ENCODE results near the gene POLR2I. TPM values are rescaled to one million over a fixed set of nuclear protein-coding genes. Genes with fewer than 3 reads are reported as not detected.
"Not testable (repeated sequence)": the region's sequence is repeated elsewhere in the genome, so short reads cannot be mapped to it uniquely, and the experiment has no call there.

Gene POLR2I
- polyA plus RNA-seq, 4 donors: 47.4 to 78.7 (median 53.8) TPM

- DNase-seq (ENCODE audit: low read depth in 4 of 4, low spot score in 2 of 4): not testable (repeated sequence)
These were observed 45.7 kb downstream of the POLR2I start for GRCh38 chr19:36068810-36069499.

- no peak for DNase-seq (ENCODE audit: low read depth in 4 of 4, low spot score in 2 of 4)
These were observed 47.0 kb downstream of the POLR2I start for GRCh38 chr19:36067681-36068080.

- DNase-seq (ENCODE audit: low read depth in 4 of 4, low spot score in 2 of 4): no peak
These were observed 49.8 kb downstream of the POLR2I start for GRCh38 chr19:36064826-36065225.

Other genes with a start within 250 kb of the POLR2I start
- 10 to 100 TPM; 19.3 to 32.8 (median 28.3) TPM for gene APLP1, start 246.3 kb downstream of the POLR2I start, polyA plus RNA-seq (ENCODE audit: insufficient read length in 4 of 4)
- 1 to 10 TPM; 1.3 to 6.0 (median 4.1) TPM for gene NFKBID, start 214.3 kb downstream of the POLR2I start, polyA plus RNA-seq (ENCODE audit: insufficient read length in 4 of 4)
- 1 to 10 TPM; 3.0 to 4.5 (median 3.4) TPM for gene HCST, start 212.3 kb downstream of the POLR2I start, polyA plus RNA-seq (ENCODE audit: insufficient read length in 4 of 4)
- gene TYROBP, start 206.6 kb downstream of the POLR2I start, polyA plus RNA-seq (ENCODE audit: insufficient read length in 4 of 4): 10 to 100 TPM in 2 of 4 donors, 1 to 10 TPM in 2; 8.2 to 13.5 (median 11.1) TPM
- 10 to 100 TPM in 3 of 4 donors, 1 to 10 TPM in 1; 8.6 to 19.9 (median 14.3) TPM for gene LRFN3, start 178.5 kb downstream of the POLR2I start, polyA plus RNA-seq (ENCODE audit: insufficient read length in 4 of 4)
- gene SDHAF1, start 119.7 kb downstream of the POLR2I start, polyA plus RNA-seq (ENCODE audit: insufficient read length in 4 of 4): 10 to 100 TPM; 12.4 to 19.8 (median 15.0) TPM
- 10 to 100 TPM; 12.5 to 16.1 (median 13.3) TPM for gene SYNE4, start 106.1 kb downstream of the POLR2I start, polyA plus RNA-seq (ENCODE audit: insufficient read length in 4 of 4)
- 10 to 100 TPM; 11.8 to 20.5 (median 16.9) TPM for gene ALKBH6, start 100.7 kb downstream of the POLR2I start, polyA plus RNA-seq (ENCODE audit: insufficient read length in 4 of 4)
- 10 to 100 TPM; 47.0 to 61.8 (median 57.1) TPM for gene CLIP3, start 82.0 kb downstream of the POLR2I start, polyA plus RNA-seq (ENCODE audit: insufficient read length in 4 of 4)
- 10 to 100 TPM; 10.8 to 16.5 (median 13.4) TPM for gene THAP8, start 60.6 kb downstream of the POLR2I start, polyA plus RNA-seq (ENCODE audit: insufficient read length in 4 of 4)
- gene WDR62, start 60.0 kb downstream of the POLR2I start, polyA plus RNA-seq (ENCODE audit: insufficient read length in 4 of 4): 1 to 10 TPM; 3.1 to 6.4 (median 5.1) TPM
- gene OVOL3, start 3.7 kb downstream of the POLR2I start, polyA plus RNA-seq (ENCODE audit: insufficient read length in 4 of 4): under 1 TPM in 1 of 4 donors, not detected in 3; 0.21 TPM
- gene TBCB, start 593 bp upstream of the POLR2I start, polyA plus RNA-seq (ENCODE audit: insufficient read length in 4 of 4): 100 to 1,000 TPM; 118 to 158 (median 128) TPM
- gene CAPNS1, start 25.2 kb upstream of the POLR2I start, polyA plus RNA-seq (ENCODE audit: insufficient read length in 4 of 4): 100 to 1,000 TPM; 503 to 614 (median 583) TPM
- 10 to 100 TPM; 20.9 to 52.1 (median 31.6) TPM for gene COX7A1, start 37.6 kb upstream of the POLR2I start, polyA plus RNA-seq (ENCODE audit: insufficient read length in 4 of 4)
- 1 to 10 TPM; 6.0 to 7.7 (median 6.4) TPM for gene ZNF565, start 99.8 kb upstream of the POLR2I start, polyA plus RNA-seq (ENCODE audit: insufficient read length in 4 of 4)
- gene ZNF146, start 100.2 kb upstream of the POLR2I start, polyA plus RNA-seq (ENCODE audit: insufficient read length in 4 of 4): 100 to 1,000 TPM; 113 to 161 (median 129) TPM